Hair follicle dermal papilla cell (primary cell): ENCODE measurements around the gene PRPF4. TPM values are rescaled to one million over a fixed set of nuclear protein-coding genes. Genes with fewer than 3 reads are reported as not detected.

Experiments used
- total RNA-seq: library from RNA; depleted of rRNA; stranded (reverse); fragments of >200 nt; gene quantifications from 2 replicates; pipeline ENCODE4 v1.2.3, GENCODE V29; 2012

PRPF4 gene
- total RNA-seq: 17.0 and 22.6 TPM in 2 replicates

DNA sequence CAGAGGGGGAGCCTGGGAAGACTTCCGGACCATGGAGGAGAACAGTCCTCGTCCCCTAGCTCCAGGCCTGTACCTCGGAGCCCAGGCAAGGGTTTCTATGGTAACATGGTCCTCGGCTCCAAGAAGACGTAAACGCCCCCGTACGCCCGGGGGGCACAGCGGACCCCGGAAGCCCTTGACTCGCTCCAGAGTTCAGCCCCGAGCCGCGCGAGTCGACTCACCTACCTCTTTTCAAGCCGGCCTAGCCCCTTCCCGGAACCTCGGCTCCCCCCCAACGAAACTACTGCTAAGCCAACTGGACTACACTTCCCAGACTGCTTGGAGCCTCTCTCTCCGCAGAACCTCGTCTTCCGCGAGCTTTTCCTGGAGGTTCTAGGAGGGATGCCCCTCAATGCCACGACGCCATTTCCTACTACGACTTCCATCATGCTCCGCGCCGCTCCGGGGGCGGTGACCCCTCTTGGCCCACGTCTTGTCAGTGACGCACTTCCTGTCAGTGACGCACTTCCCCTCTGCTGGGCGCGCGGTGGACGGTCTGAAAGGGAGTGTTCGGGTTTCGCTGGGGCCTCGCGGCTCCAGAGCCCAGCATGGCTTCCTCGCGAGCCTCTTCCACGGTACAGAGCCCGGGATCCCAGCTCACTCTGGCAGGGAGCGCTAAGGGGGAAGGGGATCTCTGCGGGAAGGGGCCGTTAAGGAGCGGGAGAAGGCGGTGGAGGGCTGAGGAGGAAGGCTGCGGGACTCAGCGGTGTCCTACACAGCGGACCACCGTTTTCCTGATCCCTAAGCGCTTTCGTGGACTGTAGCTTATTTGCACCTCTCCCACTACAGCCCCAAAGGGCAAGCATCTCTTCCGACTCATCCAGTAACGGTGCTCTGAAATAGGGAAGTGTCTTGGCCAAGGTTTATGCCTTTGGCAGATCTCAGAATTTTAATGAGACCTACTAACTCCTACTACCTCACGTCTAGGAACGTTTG is at the start of gene PRPF4, which contains the start of gene CDC26:
Gene PRPF4 (plus strand): TSS at position 502 of the 975 bp plus-strand sequence. CDS start 86 bp downstream, at position 588.
Gene CDC26 (minus strand): TSS at position 416 of the 975 bp plus-strand sequence. CDS start 3,065 bp downstream, outside the sequence.

DNA sequence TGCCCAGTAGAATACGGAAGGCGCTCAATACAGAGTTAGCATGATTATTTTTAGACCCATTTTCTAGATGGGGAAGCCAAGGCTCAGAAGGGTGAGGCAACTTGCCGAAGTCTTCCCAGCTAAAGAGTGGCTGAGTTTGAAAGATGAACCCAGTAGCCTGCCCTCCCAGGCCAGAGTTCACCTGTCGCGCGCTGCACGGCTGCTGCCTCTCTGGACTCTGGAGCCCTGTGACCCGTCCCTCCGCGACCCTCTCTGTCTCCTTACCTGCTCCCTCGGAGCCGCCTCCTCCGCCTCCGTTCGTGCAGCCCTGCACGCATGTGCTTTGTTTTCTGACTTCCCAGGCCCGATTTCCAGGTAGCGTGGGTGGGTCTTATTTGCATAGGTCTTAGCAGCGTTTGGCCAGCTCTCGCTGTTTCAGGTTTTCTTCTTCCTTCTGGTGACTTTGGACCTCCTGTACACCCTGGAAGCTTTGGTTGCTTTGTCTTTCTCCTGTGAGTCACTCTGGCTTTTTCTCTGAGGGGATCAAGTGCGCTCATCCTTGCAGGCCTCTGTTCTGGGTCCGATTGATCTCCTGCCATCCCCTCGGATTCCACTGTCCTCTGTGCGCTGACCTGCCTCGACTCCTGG is 27.4 kb downstream of the PRPF4 start, which contains the start of gene RNF183:
Gene RNF183 (minus strand): TSS at position 585 of the 627 bp plus-strand sequence. CDS start 5,192 bp downstream, outside the sequence.

DNA sequence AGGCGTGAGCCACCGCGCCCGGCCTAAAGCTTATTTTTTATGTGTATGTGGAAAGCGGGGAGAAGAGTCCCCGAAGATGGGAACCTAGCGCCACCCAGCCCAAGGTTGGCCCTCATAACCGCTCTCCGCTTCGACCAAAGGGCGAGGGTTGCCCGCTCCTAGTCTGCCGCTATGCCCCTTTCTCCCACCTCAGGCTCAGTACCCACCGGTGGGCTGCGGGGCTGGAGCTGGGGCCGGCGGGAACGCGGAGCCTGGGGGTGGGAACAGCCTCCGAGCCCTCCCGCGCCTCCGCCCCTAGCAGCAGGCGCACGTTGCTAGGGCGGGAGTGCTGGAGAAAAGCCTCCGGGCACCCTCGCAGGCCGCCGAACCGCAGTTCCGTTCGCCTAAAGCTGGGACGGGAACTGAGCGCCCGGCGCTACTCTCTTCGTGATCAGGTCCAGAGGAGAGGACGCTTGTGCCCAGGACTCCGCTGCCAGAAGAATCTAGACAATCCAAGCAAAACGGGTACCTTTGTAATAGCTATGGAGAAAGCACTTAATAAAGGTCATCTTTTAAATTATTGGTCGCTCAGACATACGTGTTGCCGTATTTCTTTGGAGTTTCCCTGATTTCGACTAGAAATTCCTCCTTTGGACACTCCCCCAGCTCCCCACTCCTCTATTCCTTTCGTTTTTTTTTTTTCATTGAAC is 64.7 kb downstream of the PRPF4 start, which contains the start of gene WDR31:
Gene WDR31 (minus strand): TSS at position 265 of the 689 bp plus-strand sequence. CDS start 8,253 bp downstream, outside the sequence.

Other genes with a start within 250 kb of the PRPF4 start
- 3.6 and 4.5 TPM in 2 replicates for gene ZFP37, start 218.9 kb upstream of the PRPF4 start, total RNA-seq
- 9.4 and 15.4 TPM in 2 replicates for gene SLC31A2, start 124.7 kb upstream of the PRPF4 start, total RNA-seq
- 28.2 and 30.5 TPM in 2 replicates for gene FKBP15, start 54.4 kb upstream of the PRPF4 start, total RNA-seq
- 24.8 and 26.3 TPM in 2 replicates for gene SLC31A1, start 54.1 kb upstream of the PRPF4 start, total RNA-seq
- gene CDC26, start 86 bp upstream of the PRPF4 start, total RNA-seq: 30.7 and 34.0 TPM in 2 replicates
- gene RNF183, start 27.7 kb downstream of the PRPF4 start, total RNA-seq: not detected in 2 replicates
- 1.6 and 2.2 TPM in 2 replicates for gene WDR31, start 64.6 kb downstream of the PRPF4 start, total RNA-seq
- gene BSPRY, start 73.9 kb downstream of the PRPF4 start, total RNA-seq: not detected in 2 replicates
- gene HDHD3, start 101.3 kb downstream of the PRPF4 start, total RNA-seq: 8.9 and 10.7 TPM in 2 replicates
- 22.6 and 24.7 TPM in 2 replicates for gene ALAD, start 125.6 kb downstream of the PRPF4 start, total RNA-seq
- 27.2 and 31.5 TPM in 2 replicates for gene POLE3, start 135.0 kb downstream of the PRPF4 start, total RNA-seq
- 0.24 and 0.49 TPM in 2 replicates for gene C9orf43, start 135.1 kb downstream of the PRPF4 start, total RNA-seq
- gene RGS3, start 188.1 kb downstream of the PRPF4 start, total RNA-seq: 240 and 252 TPM in 2 replicates